WTC11 (cell line): ENCODE data around the gene PPME1. TPM values are rescaled to one million over a fixed set of nuclear protein-coding genes. Genes with fewer than 3 reads are reported as not detected.

Source experiments
- ATAC-seq: fragments of 200-7000 bp; cut with Tn5 transposase; 2 replicates; pipeline ENCODE4 v1.10.0; 2021; ENCODE audit warnings: mild to moderate bottlenecking, moderate library complexity
- CTCF ChIA-PET: fragments of 300-600 bp; sonication (Branson Sonifier 250); formaldehyde crosslinking; loops from one replicate; lab custom pipeline; 2021; ENCODE audit warnings: antibody characterized with exemption; lab: Charles Lee
- POLR2A ChIA-PET: fragments of 350-600 bp; sonication (Branson Sonifier 250); formaldehyde crosslinking; loops from one replicate; lab custom pipeline; 2021; ENCODE audit warnings: antibody characterized with exemption; lab: Charles Lee
- DNase-seq: peaks from one replicate; pipeline ENCODE4 v3.0.0; 2021; ENCODE audit warnings: low spot score
- H3K27ac Mint-ChIP-seq: 2 replicates; pipeline ENCODE4 v1.8.0; 2021; ENCODE audit warnings: mixed read lengths
- H3K27me3 Mint-ChIP-seq: 2 replicates; pipeline ENCODE4 v1.8.0; 2021; ENCODE audit warnings: low read depth, mild to moderate bottlenecking, moderate library complexity, mixed read lengths
- H3K36me3 Mint-ChIP-seq: 2 replicates; pipeline ENCODE4 v1.8.0; 2021; ENCODE audit warnings: mixed read lengths
- H3K4me1 Mint-ChIP-seq: 2 replicates; pipeline ENCODE4 v1.8.0; 2022; ENCODE audit warnings: mixed read lengths
- H3K4me3 Mint-ChIP-seq: 2 replicates; pipeline ENCODE4 v1.8.0; 2021; ENCODE audit warnings: mild to moderate bottlenecking, moderate library complexity, mixed read lengths
- H3K9me3 Mint-ChIP-seq: 2 replicates; pipeline ENCODE4 v1.8.0; 2021; ENCODE audit warnings: mixed read lengths
- ARID4B ChIP-seq: sonication (generic); formaldehyde crosslinking; IDR thresholded peaks from 2 replicates; pipeline ENCODE4 v1.8.0; 2023; ENCODE audit warnings: missing genetic modification reagents, mild to moderate bottlenecking, borderline replicate concordance
- ATF3 ChIP-seq: sonication (generic); formaldehyde crosslinking; conservative IDR thresholded peaks from 2 replicates; pipeline ENCODE4 v1.8.1; 2022; ENCODE audit warnings: mild to moderate bottlenecking, missing genetic modification reagents
- CREM ChIP-seq: sonication (generic); formaldehyde crosslinking; IDR thresholded peaks from 2 replicates; pipeline ENCODE4 v1.8.1; 2022; ENCODE audit warnings: mild to moderate bottlenecking, missing genetic modification reagents, moderate library complexity
- GABPB1 ChIP-seq: sonication (generic); formaldehyde crosslinking; IDR thresholded peaks from 2 replicates; pipeline ENCODE4 v1.8.1; 2023; ENCODE audit warnings: mild to moderate bottlenecking, missing genetic modification reagents
- HMGA2 ChIP-seq: fragments of 250-450 bp; sonication (Bioruptor Pico); IDR thresholded peaks from 2 replicates; pipeline ENCODE4 v1.4.0; 2021; ENCODE audit warnings: mild to moderate bottlenecking, moderate library complexity
- HMGXB4 ChIP-seq: sonication (generic); formaldehyde crosslinking; IDR thresholded peaks from 2 replicates; pipeline ENCODE4 v1.8.1; 2023; ENCODE audit warnings: mild to moderate bottlenecking, moderate library complexity, missing genetic modification reagents
- MYBL2 ChIP-seq: sonication (generic); formaldehyde crosslinking; IDR thresholded peaks from 2 replicates; pipeline ENCODE4 v1.8.1; 2023; ENCODE audit warnings: mild to moderate bottlenecking, moderate library complexity, missing genetic modification reagents
- NFATC4 ChIP-seq: fragments of 250-450 bp; sonication (Bioruptor Pico); IDR thresholded peaks from 2 replicates; pipeline ENCODE4 v1.9.0; 2021; ENCODE audit warnings: mild to moderate bottlenecking
- NFYB ChIP-seq: sonication (generic); formaldehyde crosslinking; conservative IDR thresholded peaks from 2 replicates; pipeline ENCODE4 v1.8.0; 2022; ENCODE audit warnings: low read depth, missing genetic modification reagents
- RORB ChIP-seq: fragments of 250-450 bp; sonication (Bioruptor Pico); IDR thresholded peaks from 2 replicates; pipeline ENCODE4 v1.9.0; 2021; ENCODE audit warnings: mild to moderate bottlenecking
- SMAD3 ChIP-seq: sonication (generic); formaldehyde crosslinking; IDR thresholded peaks from 2 replicates; pipeline ENCODE4 v1.8.0; 2022; ENCODE audit warnings: missing genetic modification reagents, mild to moderate bottlenecking, borderline replicate concordance
- SOX15 ChIP-seq: fragments of 250-450 bp; sonication (Bioruptor Pico); IDR thresholded peaks from 2 replicates; pipeline ENCODE4 v1.9.0; 2021; ENCODE audit warnings: mild to moderate bottlenecking
- TP53 ChIP-seq: sonication (generic); formaldehyde crosslinking; IDR thresholded peaks from 2 replicates; pipeline ENCODE4 v1.8.1; 2023; ENCODE audit warnings: mild to moderate bottlenecking, missing genetic modification reagents
- ZNF263 ChIP-seq: sonication (generic); formaldehyde crosslinking; IDR thresholded peaks from 2 replicates; pipeline ENCODE4 v1.8.1; 2022; ENCODE audit warnings: low read depth, mild to moderate bottlenecking, moderate library complexity, missing genetic modification reagents
- ZNF281 ChIP-seq: sonication (generic); formaldehyde crosslinking; IDR thresholded peaks from 2 replicates; pipeline ENCODE4 v1.8.0; 2023; ENCODE audit warnings: mild to moderate bottlenecking, missing genetic modification reagents
- ZNF317 ChIP-seq: sonication (generic); formaldehyde crosslinking; IDR thresholded peaks from 2 replicates; pipeline ENCODE4 v1.8.1; 2023; ENCODE audit warnings: low read depth, mild to moderate bottlenecking, moderate library complexity, missing genetic modification reagents, borderline replicate concordance
- ZNF425 ChIP-seq: fragments of 250-450 bp; sonication (Bioruptor Pico); conservative IDR thresholded peaks from 2 replicates; pipeline ENCODE4 v1.9.0; 2021; ENCODE audit warnings: mild to moderate bottlenecking
- total RNA-seq: library from RNA; stranded (reverse); gene quantifications from 3 replicates; pipeline ENCODE4 v1.2.3, GENCODE V29; 2021
- TF ChIP-seq, protein P1 (sequence below): sonication (generic); formaldehyde crosslinking; IDR thresholded peaks from 2 replicates; pipeline ENCODE4 v1.8.1; 2022; ENCODE audit warnings: mild to moderate bottlenecking, missing genetic modification reagents, moderate library complexity, borderline replicate concordance
- TF ChIP-seq, protein P2 (sequence below): sonication (generic); formaldehyde crosslinking; IDR thresholded peaks from 2 replicates; pipeline ENCODE4 v1.8.0; 2022; ENCODE audit warnings: mild to moderate bottlenecking, missing genetic modification reagents

The PPME1 gene
- total RNA-seq, 1 experiment from 2014 or later = 42.5 TPM

GRCh38 chr11:74256378-74257133, 85.5 kb downstream of the PPME1 start (continued):
- TF ChIP-seq, protein P1, sequence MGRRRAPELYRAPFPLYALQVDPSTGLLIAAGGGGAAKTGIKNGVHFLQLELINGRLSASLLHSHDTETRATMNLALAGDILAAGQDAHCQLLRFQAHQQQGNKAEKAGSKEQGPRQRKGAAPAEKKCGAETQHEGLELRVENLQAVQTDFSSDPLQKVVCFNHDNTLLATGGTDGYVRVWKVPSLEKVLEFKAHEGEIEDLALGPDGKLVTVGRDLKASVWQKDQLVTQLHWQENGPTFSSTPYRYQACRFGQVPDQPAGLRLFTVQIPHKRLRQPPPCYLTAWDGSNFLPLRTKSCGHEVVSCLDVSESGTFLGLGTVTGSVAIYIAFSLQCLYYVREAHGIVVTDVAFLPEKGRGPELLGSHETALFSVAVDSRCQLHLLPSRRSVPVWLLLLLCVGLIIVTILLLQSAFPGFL (CRISPR knock-in tag) = no peak
- TF ChIP-seq ARID4B (CRISPR knock-in tag) (no peak), NFATC4 (CRISPR knock-in tag) (no peak), SMAD3 (CRISPR knock-in tag) (no peak), TP53 (CRISPR knock-in tag) (no peak), RORB (CRISPR knock-in tag) (no peak), NFYB (CRISPR knock-in tag) (no peak)

GRCh38 chr11:74257959-74258553, 87.0 kb downstream of the PPME1 start:
- Mint-ChIP-seq H3K36me3 (peaks cover 6% of the 10 kb centered on the region), H3K4me1 (no peaks in the 10 kb centered on the region), H3K9me3 (peaks cover 9% of the 10 kb centered on the region), H3K27ac (no peak overlapping the region), H3K4me3 (no peak overlapping the region), H3K27me3 (no peaks in the 10 kb centered on the region; the same call in 1 of the 2 replicates)
- CTCF ChIA-PET = interaction anchor here (1.3 to 1.4 kb wide), 3 partner anchors 61 to 312 kb away, joined by 4 to 6 read pairs (median 5); no protein-coding TSS in a partner anchor
- POLR2A ChIA-PET = no interaction called here
- TF ChIP-seq ZNF263 = no peak
- DNase-seq = no peak
- ATAC-seq = no peak

GRCh38 chr11:74262725-74263124, 91.6 kb downstream of the PPME1 start:
- H3K27me3 Mint-ChIP-seq = no peaks in the 10 kb centered on the region; the same call in 1 of the 2 replicates
- no peaks in the 10 kb centered on the region for H3K4me1 Mint-ChIP-seq
- no peaks in the 10 kb centered on the region for H3K36me3 Mint-ChIP-seq
- H3K9me3 Mint-ChIP-seq = peaks cover 9% of the 10 kb centered on the region
- POLR2A ChIA-PET = no interaction called here
- DNase-seq (no peak), ATAC-seq (no peak)
- no peak overlapping the region for H3K4me3 Mint-ChIP-seq
- H3K27ac Mint-ChIP-seq = no peak overlapping the region
- CTCF ChIA-PET = interaction anchor here (0.5 kb wide), 1 partner anchor 187 kb away, joined by 3 read pairs; no protein-coding TSS in a partner anchor
- TF ChIP-seq GABPB1 (CRISPR knock-in tag) (no peak), ZNF425 (CRISPR knock-in tag) (no peak), HMGA2 (CRISPR knock-in tag) (no peak), ATF3 (CRISPR knock-in tag) (no peak), HMGXB4 (CRISPR knock-in tag) (no peak), MYBL2 (CRISPR knock-in tag) (no peak), ZNF317 (CRISPR knock-in tag) (no peak), SOX15 (no peak), ZNF281 (CRISPR knock-in tag) (no peak), CREM (CRISPR knock-in tag) (no peak)
- TF ChIP-seq, protein P2, sequence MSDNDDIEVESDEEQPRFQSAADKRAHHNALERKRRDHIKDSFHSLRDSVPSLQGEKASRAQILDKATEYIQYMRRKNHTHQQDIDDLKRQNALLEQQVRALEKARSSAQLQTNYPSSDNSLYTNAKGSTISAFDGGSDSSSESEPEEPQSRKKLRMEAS = no peak
